SK-N-SH (cell line): ENCODE data around the gene METTL1. TPM values are rescaled to one million over a fixed set of nuclear protein-coding genes. Genes with fewer than 3 reads are reported as not detected.

Experiments
- CTCF ChIA-PET: fragments of 300-600, 350-600 bp; formaldehyde crosslinking; extraction: SDS; loops from one replicate; lab custom pipeline; 2021; lab: Yijun Ruan, JAX
- POLR2A ChIA-PET: fragments of 350-600 bp; sonication (Branson Sonifier 250); formaldehyde crosslinking; extraction: SDS; loops from one replicate; lab custom pipeline; 2020; ENCODE audit warnings: antibody characterized with exemption, inconsistent platforms; lab: Yijun Ruan, JAX
- DNase-seq: peaks from one replicate; pipeline ENCODE4 v3.0.0; 2012
- H2AFZ ChIP-seq: fragments of 200-600 bp; sonication (generic); 2 replicates; pipeline ENCODE4 v1.8.1; 2016; ENCODE audit warnings: antibody characterized with exemption, mild to moderate bottlenecking, low read depth
- H3F3A ChIP-seq: fragments of 200-600 bp; sonication (generic); replicated peaks from 2 replicates; pipeline ENCODE3; 2016; ENCODE audit warnings: antibody characterized with exemption, mild to moderate bottlenecking; ENCODE audit not compliant: insufficient read depth
- H3K27ac ChIP-seq, 2 experiments: fragments of 200-500 bp in 1 of 2; fragments of 200-600 bp in 1 of 2; sonication (Bioruptor generic) in 1 of 2; sonication (generic), shearing (Covaris generic) in 1 of 2; 2 replicates each; pipeline versions ENCODE4 v1.5.1 to v1.6.1; 2014 to 2016; ENCODE audit warnings: low read depth in 2 of 2, inconsistent platforms in 1 of 2, low read length in 1 of 2, mild to moderate bottlenecking in 1 of 2, mixed read lengths in 1 of 2
- H3K27me3 ChIP-seq: fragments of 200-600 bp; sonication (generic), shearing (Covaris generic); 2 replicates; pipeline ENCODE4 v1.6.1; 2016; ENCODE audit warnings: mixed run types; ENCODE audit not compliant: insufficient read depth
- H3K36me3 ChIP-seq, 2 experiments: fragments of 200-500 bp in 1 of 2; fragments of 200-600 bp in 1 of 2; sonication (Bioruptor generic) in 1 of 2; sonication (generic) in 1 of 2; replicated peaks in 1 of 2; 2 replicates each; pipeline versions ENCODE3 to v1.5.1; 2014 to 2016; ENCODE audit warnings: low read length in 1 of 2, mild to moderate bottlenecking in 1 of 2; ENCODE audit not compliant: insufficient read depth in 2 of 2, control insufficient read depth in 1 of 2
- H3K4me1 ChIP-seq, 2 experiments: fragments of 200-500 bp in 1 of 2; fragments of 200-600 bp in 1 of 2; sonication (Bioruptor generic) in 1 of 2; sonication (generic), shearing (Covaris generic) in 1 of 2; 2 replicates each; pipeline versions ENCODE4 v1.5.1 to v1.6.1; 2014 to 2016; ENCODE audit warnings: low read depth in 1 of 2, low read length in 1 of 2, mixed run types in 1 of 2; ENCODE audit not compliant: insufficient read depth in 2 of 2, control insufficient read depth in 1 of 2
- H3K4me2 ChIP-seq: fragments of 200-600 bp; sonication (generic), shearing (Covaris generic); 2 replicates; pipeline ENCODE4 v1.6.1; 2017; ENCODE audit warnings: mixed run types
- H3K4me3 ChIP-seq, 2 experiments: fragments of 200-500 bp in 1 of 2; fragments of 200-600 bp in 1 of 2; sonication (Bioruptor generic) in 1 of 2; sonication (generic), shearing (Covaris generic) in 1 of 2; 2 replicates each; pipeline versions ENCODE4 v1.5.1 to v1.8.1; 2014 to 2016; ENCODE audit warnings: low read depth in 2 of 2, inconsistent platforms in 1 of 2, low read length in 1 of 2, mild to moderate bottlenecking in 1 of 2, mixed read lengths in 1 of 2, moderate library complexity in 1 of 2
- H3K79me2 ChIP-seq: fragments of 200-600 bp; sonication (generic); 2 replicates; pipeline ENCODE4 v1.8.1; 2017; ENCODE audit warnings: mild to moderate bottlenecking; ENCODE audit not compliant: insufficient read depth
- H3K9ac ChIP-seq: fragments of 200-600 bp; sonication (generic); 2 replicates; pipeline ENCODE4 v1.6.1; 2017; ENCODE audit warnings: mixed run types
- H3K9me2 ChIP-seq: fragments of 200-600 bp; sonication (generic); 2 replicates; pipeline ENCODE4 v1.6.1; 2017; ENCODE audit warnings: mixed run types
- H3K9me3 ChIP-seq: fragments of 200-600 bp; sonication (generic); 2 replicates; pipeline ENCODE4 v1.6.1; 2017; ENCODE audit warnings: mixed run types, mild to moderate bottlenecking, moderate library complexity
- H4K20me1 ChIP-seq: fragments of 200-600 bp; sonication (generic); 2 replicates; pipeline ENCODE4 v1.6.1; 2017; ENCODE audit warnings: mild to moderate bottlenecking, mixed run types; ENCODE audit not compliant: insufficient read depth
- CHD2 ChIP-seq: fragments of 150-350 bp; IDR thresholded peaks from 2 replicates; pipeline ENCODE4 v1.6.1; 2018; ENCODE audit warnings: low read length; ENCODE audit not compliant: partially characterized antibody
- CTCF ChIP-seq: fragments of 200-600 bp; sonication (generic); IDR thresholded peaks from 2 replicates; pipeline ENCODE4 v1.6.1; 2017; ENCODE audit warnings: antibody characterized with exemption, mild to moderate bottlenecking, moderate library complexity
- ELF1 ChIP-seq: IDR thresholded peaks from 2 replicates; pipeline ENCODE4 v1.4.0; 2012
- EP300 ChIP-seq, 2 experiments: IDR thresholded peaks; 2 replicates each; pipeline versions ENCODE4 v1.4.0 to v1.6.1; 2012; ENCODE audit warnings: borderline replicate concordance in 1 of 2, low read depth in 1 of 2, low read length in 1 of 2
- FOSL2 ChIP-seq: IDR thresholded peaks from 2 replicates; pipeline ENCODE4 v1.4.0; 2012; ENCODE audit warnings: low read depth, mild to moderate bottlenecking, moderate library complexity, borderline replicate concordance
- FOXM1 ChIP-seq: IDR thresholded peaks from 2 replicates; pipeline ENCODE4 v1.4.0; 2012; ENCODE audit warnings: low read depth, mild to moderate bottlenecking
- GABPA ChIP-seq: IDR thresholded peaks from 2 replicates; pipeline ENCODE4 v1.4.0; 2012; ENCODE audit warnings: low read depth, mild to moderate bottlenecking
- GATA2 ChIP-seq: sonication (generic); formaldehyde crosslinking; IDR thresholded peaks from 2 replicates; pipeline ENCODE4 v1.5.0; 2020; ENCODE audit warnings: mild to moderate bottlenecking, missing genetic modification reagents
- IRF3 ChIP-seq: fragments of 150-350 bp; IDR thresholded peaks from 2 replicates; pipeline ENCODE4 v1.6.1; 2016; ENCODE audit warnings: mild to moderate bottlenecking, low read depth, low read length
- JUND ChIP-seq: IDR thresholded peaks from 2 replicates; pipeline ENCODE4 v1.4.0; 2012
- MAX ChIP-seq: IDR thresholded peaks from 2 replicates; pipeline ENCODE4 v1.4.0; 2012; ENCODE audit warnings: low read depth
- MEF2A ChIP-seq: IDR thresholded peaks from 2 replicates; pipeline ENCODE4 v1.4.0; 2012; ENCODE audit warnings: low read depth, borderline replicate concordance
- MXI1 ChIP-seq: IDR thresholded peaks from 2 replicates; pipeline ENCODE4 v1.6.1; 2012; ENCODE audit warnings: mild to moderate bottlenecking, low read depth, low read length, improper control_type of control experiment
- NRF1 ChIP-seq: IDR thresholded peaks from 2 replicates; pipeline ENCODE4 v1.6.1; 2012; ENCODE audit warnings: low read depth, mild to moderate bottlenecking, low read length
- PBX3 ChIP-seq: IDR thresholded peaks from 2 replicates; pipeline ENCODE4; 2012
- POLR2AphosphoS5 ChIP-seq: IDR thresholded peaks from 2 replicates; pipeline ENCODE4 v1.6.1; 2012; ENCODE audit warnings: low read depth, low read length
- RAD21 ChIP-seq: IDR thresholded peaks from 2 replicates; pipeline ENCODE4 v1.6.1; 2012; ENCODE audit warnings: mild to moderate bottlenecking, low read length
- REST ChIP-seq: IDR thresholded peaks from 2 replicates; pipeline ENCODE4 v1.6.1; 2012; ENCODE audit warnings: mild to moderate bottlenecking, low read depth, low read length, moderate library complexity
- RXRA ChIP-seq: IDR thresholded peaks from 2 replicates; pipeline ENCODE4 v1.4.0; 2012; ENCODE audit warnings: low read depth, mild to moderate bottlenecking, borderline replicate concordance
- SIN3A ChIP-seq: IDR thresholded peaks from 2 replicates; pipeline ENCODE4 v1.6.1; 2012; ENCODE audit warnings: low read depth, mild to moderate bottlenecking, low read length, moderate library complexity, borderline replicate concordance
- SMC3 ChIP-seq: IDR thresholded peaks from 2 replicates; pipeline ENCODE4 v1.6.1; 2012; ENCODE audit warnings: low read depth, low read length, improper control_type of control experiment
- TAF1 ChIP-seq: IDR thresholded peaks from 2 replicates; pipeline ENCODE4 v1.6.1; 2012; ENCODE audit warnings: low read depth, mild to moderate bottlenecking, low read length, moderate library complexity, borderline replicate concordance
- TCF12 ChIP-seq: IDR thresholded peaks from 2 replicates; pipeline ENCODE4 v1.4.0; 2012
- TEAD4 ChIP-seq: IDR thresholded peaks from 2 replicates; pipeline ENCODE4 v1.4.0; 2012; ENCODE audit warnings: mild to moderate bottlenecking, borderline replicate concordance; ENCODE audit not compliant: insufficient read depth
- USF1 ChIP-seq: IDR thresholded peaks from 2 replicates; pipeline ENCODE4 v1.4.0; 2012; ENCODE audit warnings: low read depth, borderline replicate concordance
- YY1 ChIP-seq: IDR thresholded peaks from 2 replicates; pipeline ENCODE4 v1.4.0; 2012; ENCODE audit warnings: low read depth, mild to moderate bottlenecking
- WGBS: methylation state at CpG from one replicate; pipeline ENCODE4 v1.1.6; 2017; ENCODE audit warnings: low lambda C conversion rate; 5-methylcytosine and 5-hydroxymethylcytosine counted together
- polyA plus RNA-seq, 3 experiments: library from polyadenylated mRNA; depleted of rRNA; stranded (reverse); fragments of >200 nt; gene quantifications; 2 replicates each; pipeline ENCODE4 v1.2.3, GENCODE V29; 2012

Gene METTL1
- polyA plus RNA-seq, 1 of the 3 experiments (the other 2 are of a cell fraction), result 28.0 TPM

GRCh38 chr12:57803319-57803893 is 31.5 kb upstream of the METTL1 start:
- no peak overlapping the region for H3K27ac ChIP-seq
- H3K9me2 ChIP-seq, result no peaks in the 10 kb centered on the region
- no peak overlapping the region for H3K9ac ChIP-seq
- H3K4me1 ChIP-seq, result no peaks in the 10 kb centered on the region; a peak in 1 of 4 replicates
- POLR2A ChIA-PET, result no interaction called here
- peaks cover 7% of the 10 kb centered on the region for H3F3A ChIP-seq
- no peaks in the 10 kb centered on the region for H3K27me3 ChIP-seq
- H3K36me3 ChIP-seq, result peaks cover 21 to 63% of the 10 kb centered on the region in 2 experiments
- CTCF ChIA-PET, result interaction anchor here (0.9 to 12.0 kb wide), 18 partner anchors 9 to 104 kb away, joined by 3 to 96 read pairs (median 6); partner anchors contain the start of genes AVIL and TSFM
- peak; percentile 68 for DNase-seq
- H3K4me2 ChIP-seq, result no peak overlapping the region
- H4K20me1 ChIP-seq, result no peaks in the 10 kb centered on the region
- no peak for TF ChIP-seq ELF1
- no peak for TF ChIP-seq JUND
- TF ChIP-seq USF1, result no peak
- TF ChIP-seq TEAD4, result no peak
- TF ChIP-seq TAF1, result no peak
- TF ChIP-seq RXRA, result no peak
- TF ChIP-seq IRF3, result no peak
- peak; percentile 63 for TF ChIP-seq SMC3
- TF ChIP-seq GABPA, result no peak
- TF ChIP-seq POLR2AphosphoS5, result no peak
- no peak for TF ChIP-seq YY1
- TF ChIP-seq MEF2A, result no peak
- TF ChIP-seq SIN3A, result no peak
- peak; percentile 64 for TF ChIP-seq RAD21
- no peak for TF ChIP-seq GATA2 (CRISPR knock-in tag)
- TF ChIP-seq FOSL2, result no peak
- TF ChIP-seq EP300 (IDR thresholded peaks at IDR 0.05; ENCODE audit: borderline replicate concordance in 1 of 2, low read depth in 1 of 2, low read length in 1 of 2), result no peak
- peak; percentile 79 for TF ChIP-seq CTCF
- no peak for TF ChIP-seq CHD2
- no peak for TF ChIP-seq NRF1
- TF ChIP-seq REST, result no peak
- TF ChIP-seq TCF12, result no peak
- no peak for TF ChIP-seq MAX
- no peak for TF ChIP-seq PBX3
- no peak for TF ChIP-seq FOXM1
- no peak for TF ChIP-seq MXI1
- no peak overlapping the region for H2AFZ ChIP-seq
- no peaks in the 10 kb centered on the region for H3K79me2 ChIP-seq
- WGBS, result 56% methylated on average over 8 of the region's 9 CpGs
- H3K4me3 ChIP-seq, result no peak overlapping the region
- H3K9me3 ChIP-seq, result no peaks in the 10 kb centered on the region
